SU-DHL-6 (cell line): Measurements from ENCODE around the gene BCORL1.

Experiments
- H2AFZ ChIP-seq: fragments of 200-600 bp; sonication (generic); 2 replicates; pipeline ENCODE4 v1.6.1; 2014; ENCODE audit warnings: low read depth, mild to moderate bottlenecking, moderate library complexity, mixed read lengths, antibody characterized with exemption, low read length; ENCODE audit not compliant: severe bottlenecking
- H3F3A ChIP-seq: fragments of 200-600 bp; shearing (Covaris generic); 2 replicates; pipeline ENCODE4 v1.6.0; 2016; ENCODE audit warnings: antibody characterized with exemption, mild to moderate bottlenecking; ENCODE audit not compliant: insufficient read depth
- H3K27ac ChIP-seq: fragments of 200-600 bp; sonication (generic); 2 replicates; pipeline ENCODE4 v1.5.1; 2016; ENCODE audit warnings: low read depth, mild to moderate bottlenecking, low read length, moderate library complexity, mixed read lengths
- H3K27me3 ChIP-seq: fragments of 200-600 bp; sonication (generic), shearing (Covaris generic); 2 replicates; pipeline ENCODE4 v1.6.0; 2014; ENCODE audit warnings: mild to moderate bottlenecking, low read length
- H3K36me3 ChIP-seq: fragments of 200-600 bp; sonication (generic); 2 replicates; pipeline ENCODE4 v1.6.1; 2014; ENCODE audit warnings: mild to moderate bottlenecking, low read length, mixed read lengths
- H3K4me2 ChIP-seq: fragments of 300-600, 200-600 bp; shearing (Covaris generic), sonication (generic); 2 replicates; pipeline ENCODE4 v1.6.0; 2014; ENCODE audit warnings: low read length, low read depth, mild to moderate bottlenecking; ENCODE audit not compliant: poor library complexity, severe bottlenecking
- H3K4me3 ChIP-seq: fragments of 200-600 bp; sonication (generic); 2 replicates; pipeline ENCODE4 v1.5.1; 2014; ENCODE audit warnings: antibody characterized with exemption, low read length, mild to moderate bottlenecking, mixed read lengths; ENCODE audit not compliant: insufficient read depth, poor library complexity, severe bottlenecking
- H3K79me2 ChIP-seq: fragments of 200-600 bp; sonication (generic); 2 replicates; pipeline ENCODE4 v1.6.1; 2014; ENCODE audit warnings: mild to moderate bottlenecking, low read length, moderate library complexity; ENCODE audit not compliant: insufficient read depth
- H3K9ac ChIP-seq: fragments of 200-600 bp; sonication (generic); 2 replicates; pipeline ENCODE4 v1.7.0; 2014; ENCODE audit warnings: mild to moderate bottlenecking, low read length
- H3K9me2 ChIP-seq: fragments of 200-600 bp; sonication (generic); replicated peaks from 2 replicates; pipeline ENCODE4 v1.6.1; 2014; ENCODE audit warnings: low read length; ENCODE audit not compliant: insufficient read depth
- H3K9me3 ChIP-seq: fragments of 200-600 bp; sonication (generic); 2 replicates; pipeline ENCODE4 v1.6.1; 2014; ENCODE audit warnings: low read length, mixed read lengths; ENCODE audit not compliant: insufficient read depth
- H4K20me1 ChIP-seq: fragments of 200-600 bp; sonication (generic); 2 replicates; pipeline ENCODE4 v1.6.1; 2014; ENCODE audit warnings: low read depth, mild to moderate bottlenecking, antibody characterized with exemption, low read length, moderate library complexity, mixed read lengths
- CTCF ChIP-seq: fragments of 200-600 bp; sonication (generic); IDR thresholded peaks from one replicate; pipeline ENCODE4 v1.5.1; 2017; ENCODE audit warnings: antibody characterized with exemption, mild to moderate bottlenecking, low read length, moderate library complexity; ENCODE audit not compliant: insufficient read depth, poor library complexity, severe bottlenecking
- EZH2phosphoT487 ChIP-seq: fragments of 200-600 bp; sonication (generic), shearing (Covaris generic); conservative IDR thresholded peaks from 2 replicates; pipeline ENCODE4 v1.6.1; 2018; ENCODE audit warnings: mild to moderate bottlenecking, antibody characterized with exemption, low read length, moderate library complexity, mixed read lengths

The BCORL1 gene

DNA sequence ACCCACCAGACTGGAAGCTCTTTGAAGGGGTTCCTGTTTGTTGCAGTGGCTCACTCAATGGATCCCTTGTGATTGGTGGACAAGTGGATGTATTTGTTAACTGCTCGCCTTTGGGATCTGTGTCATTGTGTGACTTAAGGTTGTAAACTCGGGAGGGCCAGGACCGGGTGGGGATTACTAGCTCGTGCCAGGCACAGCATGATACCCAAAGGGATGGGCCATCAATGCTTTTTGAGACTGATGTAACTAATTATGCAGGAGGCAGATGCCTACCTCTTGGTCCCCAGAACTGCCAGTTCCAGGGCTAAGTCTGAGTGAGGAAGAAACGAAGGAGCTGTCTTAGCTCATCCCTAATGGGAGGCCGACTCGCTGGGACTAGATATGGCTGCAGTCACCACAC, 48.7 kb upstream of the BCORL1 start:
- Histone ChIP-seq H3K9me3 (no peaks in the 10 kb centered on the region), H4K20me1 (no peaks in the 10 kb centered on the region), H2AFZ (no peak overlapping the region), H3K27me3 (no peaks in the 10 kb centered on the region), H3F3A (peaks cover 19% of the 10 kb centered on the region), H3K9ac (no peak overlapping the region), H3K9me2 (no peaks in the 10 kb centered on the region), H3K4me2 (no peak overlapping the region), H3K4me3 (no peak overlapping the region), H3K79me2 (no peaks in the 10 kb centered on the region), H3K36me3 (no peaks in the 10 kb centered on the region), H3K27ac (no peak overlapping the region)
- TF ChIP-seq CTCF (no peak), EZH2phosphoT487 (no peak)

- Histone ChIP-seq H3F3A (peaks cover 18% of the 10 kb centered on the region), H3K27me3 (no peaks in the 10 kb centered on the region), H3K4me3 (no peak overlapping the region), H3K36me3 (no peaks in the 10 kb centered on the region), H3K9me2 (no peaks in the 10 kb centered on the region), H3K4me2 (no peak overlapping the region), H3K27ac (no peak overlapping the region), H3K79me2 (no peaks in the 10 kb centered on the region), H3K9ac (no peak overlapping the region), H3K9me3 (no peaks in the 10 kb centered on the region), H2AFZ (no peak overlapping the region), H4K20me1 (no peaks in the 10 kb centered on the region)
- TF ChIP-seq EZH2phosphoT487 (no peak), CTCF (no peak)
Measured at GRCh38 chrX:129934461-129934860, 48.0 kb upstream of the BCORL1 start.

- H3K4me3 ChIP-seq, result no peak overlapping the region
- H3K79me2 ChIP-seq, result no peaks in the 10 kb centered on the region
- no peaks in the 10 kb centered on the region for H3K36me3 ChIP-seq
- no peak overlapping the region for H3K9ac ChIP-seq
- no peaks in the 10 kb centered on the region for H3K27me3 ChIP-seq
- H3K9me2 ChIP-seq, result no peaks in the 10 kb centered on the region
- H4K20me1 ChIP-seq, result no peaks in the 10 kb centered on the region
- no peak for TF ChIP-seq EZH2phosphoT487
- no peak for TF ChIP-seq CTCF
- no peak overlapping the region for H2AFZ ChIP-seq
- H3K9me3 ChIP-seq, result no peaks in the 10 kb centered on the region
- H3K27ac ChIP-seq, result no peak overlapping the region
- H3F3A ChIP-seq, result peaks cover 13% of the 10 kb centered on the region
- no peak overlapping the region for H3K4me2 ChIP-seq
Measured at GRCh38 chrX:129934952-129935351, 47.5 kb upstream of the BCORL1 start.
